GM12878 (cell line): ENCODE measurements around the gene COX6A2. TPM values are rescaled to one million over a fixed set of nuclear protein-coding genes. Genes with fewer than 3 reads are reported as not detected.

Experiments used
- ATAC-seq: fragments of 200-7000 bp; cut with Tn5 transposase; 3 replicates; pipeline ENCODE4 v1.9.1; 2020; ENCODE audit warnings: mild to moderate bottlenecking, moderate library complexity
- BruUV-seq: library from RNA; stranded (reverse); fragments of 400-500 nt; replicated peaks from 2 replicates; lab custom pipeline; 2021; lab: Mats Ljungman, UMichigan
- CTCF ChIA-PET: fragments of 300-600 bp; sonication (Branson Sonifier 250); formaldehyde crosslinking; extraction: SDS; loops from one replicate; lab custom pipeline; 2021; ENCODE audit warnings: inconsistent platforms; lab: Yijun Ruan, JAX
- POLR2A ChIA-PET: fragments of 350-600 bp; formaldehyde crosslinking; extraction: SDS; loops from one replicate; lab custom pipeline; 2021; ENCODE audit warnings: inconsistent platforms; lab: Charles Lee
- RAD21 ChIA-PET: fragments of 300-600 bp; sonication (Branson Sonifier 250); formaldehyde crosslinking; loops from one replicate; lab custom pipeline; 2023; ENCODE audit warnings: antibody characterized with exemption; ENCODE audit not compliant: unreplicated experiment; lab: Charles Lee
- SMC1A ChIA-PET: fragments of 300-600 bp; sonication (Branson Sonifier 250); formaldehyde crosslinking; loops from one replicate; lab custom pipeline; 2023; ENCODE audit not compliant: unreplicated experiment, uncharacterized antibody; lab: Charles Lee
- DNase-seq: peaks from one replicate; pipeline ENCODE4 v3.0.0-alpha.2; 2011; ENCODE audit warnings: low read depth, low spot score
- FAIRE-seq: peaks from 3 replicates; lab custom pipeline; 2011; peaks lifted over from hg19 to GRCh38; lab: Jason Lieb, UNC
- H2AFZ ChIP-seq: 2 replicates; pipeline ENCODE4 v1.6.0; 2011; ENCODE audit warnings: low read depth, low read length, control low read depth; ENCODE audit not compliant: control insufficient read depth
- H3K27ac ChIP-seq: 2 replicates; pipeline ENCODE4 v1.5.1; 2011; ENCODE audit warnings: control low read depth; ENCODE audit not compliant: control insufficient read depth, insufficient read depth
- H3K27me3 ChIP-seq, 2 experiments: replicated peaks in 1 of 2; 2 replicates each; pipeline versions ENCODE4 v1.6.0 to v1.6.1; 2011; ENCODE audit warnings: low read length in 1 of 2; ENCODE audit not compliant: control insufficient read depth in 2 of 2, insufficient read depth in 2 of 2
- H3K36me3 ChIP-seq, 2 experiments: 2 replicates each; pipeline ENCODE4 v1.5.1; 2011; ENCODE audit warnings: low read length in 1 of 2; ENCODE audit not compliant: control insufficient read depth in 2 of 2, insufficient read depth in 2 of 2
- H3K4me1 ChIP-seq: 2 replicates; pipeline ENCODE4 v1.6.1; 2011; ENCODE audit warnings: mild to moderate bottlenecking, low read length, moderate library complexity, mixed read lengths; ENCODE audit not compliant: control insufficient read depth, insufficient read depth
- H3K4me2 ChIP-seq: 2 replicates; pipeline ENCODE4 v1.6.0; 2011; ENCODE audit warnings: control low read depth; ENCODE audit not compliant: control insufficient read depth, insufficient read depth
- H3K4me3 ChIP-seq: fragments of 200-600 bp; sonication (generic); 2 replicates; pipeline ENCODE4 v1.5.1; 2016
- H3K79me2 ChIP-seq: 2 replicates; pipeline ENCODE4 v1.6.0; 2011; ENCODE audit warnings: low read length; ENCODE audit not compliant: control insufficient read depth, insufficient read depth
- H3K9ac ChIP-seq: 2 replicates; pipeline ENCODE4 v1.8.0; 2011; ENCODE audit warnings: low read length, control low read depth, mixed read lengths; ENCODE audit not compliant: control insufficient read depth, insufficient read depth
- H3K9me3 ChIP-seq: replicated peaks from 3 replicates; pipeline ENCODE4 v1.5.1; 2011; ENCODE audit warnings: mild to moderate bottlenecking, low read length; ENCODE audit not compliant: control insufficient read depth, insufficient read depth
- H4K20me1 ChIP-seq: 2 replicates; pipeline ENCODE4 v1.6.0; 2011; ENCODE audit not compliant: control insufficient read depth, insufficient read depth
- ATF7 ChIP-seq: fragments of 450-650 bp; IDR thresholded peaks from 2 replicates; pipeline ENCODE4 v1.6.1; 2016; ENCODE audit warnings: low read depth, mild to moderate bottlenecking
- EZH2 ChIP-seq: IDR thresholded peaks from 2 replicates; pipeline ENCODE4 v1.6.1; 2012; ENCODE audit warnings: low read depth, mild to moderate bottlenecking, control low read depth, inconsistent platforms, low read length, borderline replicate concordance; ENCODE audit not compliant: control insufficient read depth
- HDGF ChIP-seq: fragments of 450-650 bp; IDR thresholded peaks from 2 replicates; pipeline ENCODE4 v1.6.1; 2016; ENCODE audit warnings: antibody characterized with exemption
- IKZF1 ChIP-seq: fragments of 450-650 bp; conservative IDR thresholded peaks from 2 replicates; pipeline ENCODE4 v1.6.1; 2017; ENCODE audit warnings: antibody characterized with exemption, mild to moderate bottlenecking
- MTA3 ChIP-seq: IDR thresholded peaks from 2 replicates; pipeline ENCODE4 v1.6.1; 2012; ENCODE audit warnings: low read length, inconsistent platforms, borderline replicate concordance
- PML ChIP-seq: IDR thresholded peaks from 2 replicates; pipeline ENCODE4 v1.6.1; 2012; ENCODE audit warnings: low read length, inconsistent platforms
- RUNX3 ChIP-seq: IDR thresholded peaks from 2 replicates; pipeline ENCODE4 v1.6.1; 2012; ENCODE audit warnings: low read length, inconsistent platforms
- SIX5 ChIP-seq: IDR thresholded peaks from 2 replicates; pipeline ENCODE4 v1.6.1; 2011; ENCODE audit warnings: mild to moderate bottlenecking, low read depth, low read length, moderate library complexity; ENCODE audit not compliant: severe bottlenecking
- SMAD1 ChIP-seq: fragments of 450-650 bp; IDR thresholded peaks from 2 replicates; pipeline ENCODE4 v1.6.1; 2018; ENCODE audit warnings: mild to moderate bottlenecking, low read depth; ENCODE audit not compliant: partially characterized antibody
- SMAD5 ChIP-seq: IDR thresholded peaks from 2 replicates; pipeline ENCODE4 v1.6.1; 2016; ENCODE audit warnings: antibody characterized with exemption, low read depth
- TAF1 ChIP-seq: IDR thresholded peaks from 2 replicates; pipeline ENCODE4 v1.6.1; 2011; ENCODE audit warnings: mild to moderate bottlenecking, low read depth, low read length, borderline replicate concordance
- ZNF274 ChIP-seq: IDR thresholded peaks from one replicate; pipeline ENCODE4 v1.8.0; 2011; ENCODE audit not compliant: insufficient read length, insufficient read depth
- WGBS: methylation state at CpG from one replicate; pipeline ENCODE4 v1.1.6; 2016; ENCODE audit warnings: low lambda C conversion rate; ENCODE audit not compliant: insufficient replicate concordance, insufficient coverage; ENCODE audit errors: missing lambda C conversion rate; 5-methylcytosine and 5-hydroxymethylcytosine counted together
- in situ Hi-C: fragments of 300-500 bp; cut with MboI; formaldehyde crosslinking; loops from 9 replicates; pipeline ENCODE4 v1.14.3; 2018; ENCODE audit warnings: mixed read lengths
- intact Hi-C: fragments of 100-400 bp; cut with micrococcal nuclease; formaldehyde crosslinking; loops from one replicate; pipeline ENCODE4 v1.14.2; 2022; ENCODE audit not compliant: unreplicated experiment
- polyA plus RNA-seq, 11 experiments: library from polyadenylated mRNA; depleted of rRNA in 4 of 11; unstranded in 6 of 11; stranded (reverse) in 5 of 11; fragments of >200 nt; fragmentation: Nextera tagmentation in 4 of 11; fragmentation: Illumina TruSeq in 1 of 11; extraction: Ambion mirVana in 4 of 11; extraction: Trizol in 1 of 11; gene quantifications; 1 replicate in 1 of 11; 2 replicates in 10 of 11; pipeline versions ENCODE4 v1.2.1 to v1.2.3, GENCODE V29; 2011 to 2016; ENCODE audit warnings: inconsistent platforms in 2 of 11, missing spikeins in 2 of 11, low read depth in 1 of 11
- total RNA-seq, 4 experiments: library from RNA; depleted of rRNA in 3 of 4; stranded (reverse); fragments of >200 nt in 3 of 4; fragmentation: Illumina TruSeq in 1 of 4; extraction: Trizol in 1 of 4; gene quantifications; 2 replicates each; pipeline versions ENCODE4 v1.2.1 to v1.2.3, GENCODE V29; 2013 to 2021
- TF ChIP-seq, protein P1 (sequence below): IDR thresholded peaks from 2 replicates; pipeline ENCODE4 v1.6.1; 2011; ENCODE audit warnings: borderline replicate concordance, low read depth, mild to moderate bottlenecking, moderate library complexity, mixed read lengths, low read length; ENCODE audit not compliant: insufficient read depth; ENCODE audit errors: extremely low read length
- TF ChIP-seq, protein P2 (sequence below): fragments of 450-650 bp; conservative IDR thresholded peaks from 2 replicates; pipeline ENCODE4 v1.6.1; 2017; ENCODE audit warnings: mild to moderate bottlenecking, moderate library complexity
- TF ChIP-seq, protein P3 (sequence below): IDR thresholded peaks from 2 replicates; pipeline ENCODE4 v1.6.1; 2011; ENCODE audit warnings: low read depth, low read length, improper control_type of control experiment, borderline replicate concordance
- TF ChIP-seq, protein P4 (sequence below): IDR thresholded peaks from 2 replicates; pipeline ENCODE4 v1.6.1; 2012; ENCODE audit warnings: low read depth, low read length, improper control_type of control experiment
- TF ChIP-seq, protein P5 (sequence below): IDR thresholded peaks from 2 replicates; pipeline ENCODE4 v1.6.1; 2011; ENCODE audit warnings: low read depth, mild to moderate bottlenecking, low read length, moderate library complexity, borderline replicate concordance; ENCODE audit errors: extremely low read depth

COX6A2 gene
- total and polyA plus RNA-seq, 10 of the 15 experiments (the other 5 are each of a cell fraction or from before 2014, with no cell fraction given) = not detected

DNA sequence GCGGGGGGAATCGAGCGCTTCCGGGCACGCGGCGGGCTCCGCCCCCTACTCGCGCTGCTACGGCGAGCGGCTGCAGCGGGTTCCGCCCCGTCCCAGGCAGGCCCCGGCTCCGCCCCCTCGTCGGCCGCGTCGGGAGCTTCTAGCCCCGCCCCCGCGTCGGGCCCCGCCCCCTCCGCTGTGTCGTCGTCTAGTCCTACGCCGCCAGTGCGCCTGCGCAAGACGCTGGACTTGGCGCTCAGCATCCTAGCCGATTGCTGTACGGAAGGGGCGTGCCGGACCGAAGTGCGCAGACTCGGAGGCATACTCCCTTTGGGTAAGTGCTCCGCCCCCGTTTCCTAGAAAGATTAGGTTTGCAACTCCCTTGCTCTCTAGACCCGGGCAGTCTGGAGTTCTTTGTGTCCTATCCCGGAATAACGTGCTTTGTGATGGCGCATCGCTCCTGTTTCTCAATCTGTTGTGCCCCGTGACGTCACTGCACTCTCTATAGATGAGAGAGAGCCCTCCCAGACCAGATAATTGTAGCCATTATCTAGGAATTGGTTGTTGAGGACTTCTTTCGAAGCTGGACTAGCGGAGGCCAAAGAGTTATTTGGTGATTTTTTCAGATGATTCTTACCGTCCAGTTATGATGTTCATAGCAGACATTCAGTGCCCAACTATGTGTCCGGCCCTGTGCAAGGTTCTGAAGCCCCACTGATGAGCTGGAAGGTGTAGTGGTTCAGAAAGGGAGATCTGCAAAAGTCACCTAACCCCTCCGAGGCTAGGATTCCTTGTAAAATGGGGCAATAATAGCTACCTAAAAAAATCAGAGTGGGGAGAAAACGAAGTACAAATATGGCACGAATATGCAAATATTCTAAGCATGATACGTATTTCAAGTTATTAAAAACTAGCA lies 31.8 kb upstream of the COX6A2 start:
- no peak for FAIRE-seq
- TF ChIP-seq RUNX3 = no peak
- TF ChIP-seq, protein P1, sequence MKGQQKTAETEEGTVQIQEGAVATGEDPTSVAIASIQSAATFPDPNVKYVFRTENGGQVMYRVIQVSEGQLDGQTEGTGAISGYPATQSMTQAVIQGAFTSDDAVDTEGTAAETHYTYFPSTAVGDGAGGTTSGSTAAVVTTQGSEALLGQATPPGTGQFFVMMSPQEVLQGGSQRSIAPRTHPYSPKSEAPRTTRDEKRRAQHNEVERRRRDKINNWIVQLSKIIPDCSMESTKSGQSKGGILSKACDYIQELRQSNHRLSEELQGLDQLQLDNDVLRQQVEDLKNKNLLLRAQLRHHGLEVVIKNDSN = peak; percentile 19
- TF ChIP-seq, protein P2, sequence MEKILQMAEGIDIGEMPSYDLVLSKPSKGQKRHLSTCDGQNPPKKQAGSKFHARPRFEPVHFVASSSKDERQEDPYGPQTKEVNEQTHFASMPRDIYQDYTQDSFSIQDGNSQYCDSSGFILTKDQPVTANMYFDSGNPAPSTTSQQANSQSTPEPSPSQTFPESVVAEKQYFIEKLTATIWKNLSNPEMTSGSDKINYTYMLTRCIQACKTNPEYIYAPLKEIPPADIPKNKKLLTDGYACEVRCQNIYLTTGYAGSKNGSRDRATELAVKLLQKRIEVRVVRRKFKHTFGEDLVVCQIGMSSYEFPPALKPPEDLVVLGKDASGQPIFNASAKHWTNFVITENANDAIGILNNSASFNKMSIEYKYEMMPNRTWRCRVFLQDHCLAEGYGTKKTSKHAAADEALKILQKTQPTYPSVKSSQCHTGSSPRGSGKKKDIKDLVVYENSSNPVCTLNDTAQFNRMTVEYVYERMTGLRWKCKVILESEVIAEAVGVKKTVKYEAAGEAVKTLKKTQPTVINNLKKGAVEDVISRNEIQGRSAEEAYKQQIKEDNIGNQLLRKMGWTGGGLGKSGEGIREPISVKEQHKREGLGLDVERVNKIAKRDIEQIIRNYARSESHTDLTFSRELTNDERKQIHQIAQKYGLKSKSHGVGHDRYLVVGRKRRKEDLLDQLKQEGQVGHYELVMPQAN = no peak; the same call in 1 of the 2 replicates
- TF ChIP-seq, protein P3, sequence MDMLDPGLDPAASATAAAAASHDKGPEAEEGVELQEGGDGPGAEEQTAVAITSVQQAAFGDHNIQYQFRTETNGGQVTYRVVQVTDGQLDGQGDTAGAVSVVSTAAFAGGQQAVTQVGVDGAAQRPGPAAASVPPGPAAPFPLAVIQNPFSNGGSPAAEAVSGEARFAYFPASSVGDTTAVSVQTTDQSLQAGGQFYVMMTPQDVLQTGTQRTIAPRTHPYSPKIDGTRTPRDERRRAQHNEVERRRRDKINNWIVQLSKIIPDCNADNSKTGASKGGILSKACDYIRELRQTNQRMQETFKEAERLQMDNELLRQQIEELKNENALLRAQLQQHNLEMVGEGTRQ = no peak
- TF ChIP-seq MTA3 = no peak
- TF ChIP-seq ZNF274 = no peak
- no peak for TF ChIP-seq TAF1
- TF ChIP-seq IKZF1 = no peak
- no peak for TF ChIP-seq PML
- no peak for TF ChIP-seq SIX5
- no peak for TF ChIP-seq SMAD1
- TF ChIP-seq SMAD5 = no peak
- TF ChIP-seq ATF7 = peak; percentile 67
- TF ChIP-seq, protein P4, sequence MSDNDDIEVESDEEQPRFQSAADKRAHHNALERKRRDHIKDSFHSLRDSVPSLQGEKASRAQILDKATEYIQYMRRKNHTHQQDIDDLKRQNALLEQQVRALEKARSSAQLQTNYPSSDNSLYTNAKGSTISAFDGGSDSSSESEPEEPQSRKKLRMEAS = no peak; the same call in 1 of the 2 replicates
- no peak for TF ChIP-seq HDGF
- TF ChIP-seq, protein P5, sequence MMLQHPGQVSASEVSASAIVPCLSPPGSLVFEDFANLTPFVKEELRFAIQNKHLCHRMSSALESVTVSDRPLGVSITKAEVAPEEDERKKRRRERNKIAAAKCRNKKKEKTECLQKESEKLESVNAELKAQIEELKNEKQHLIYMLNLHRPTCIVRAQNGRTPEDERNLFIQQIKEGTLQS = no peak
- no peak for TF ChIP-seq EZH2

More for the DNA sequence above, 31.8 kb upstream of the COX6A2 start:
- intact Hi-C loops = loop anchor here (1.0 to 5.0 kb wide), 4 partner anchors 18 to 408 kb away; partner anchors contain the start of genes RUSF1 and ZNF843
- peak overlapping the region; percentile 84 for H3K4me2 ChIP-seq
- H3K27ac ChIP-seq = peak overlapping the region; percentile 100
- H4K20me1 ChIP-seq = peaks cover 7% of the 10 kb centered on the region; the same call in 1 of the 2 replicates
- H3K4me1 ChIP-seq = peaks cover 16% of the 10 kb centered on the region
- no peaks in the 10 kb centered on the region for H3K9me3 ChIP-seq
- H3K79me2 ChIP-seq = peaks cover 46% of the 10 kb centered on the region
- ChIA-PET SMC1A (interaction anchor here (0.9 to 4.1 kb wide), 18 partner anchors 14 to 506 kb away, joined by 3 to 26 read pairs (median 4); partner anchors contain the start of genes ZNF267, ZNF646 and ZNF668), POLR2A (interaction anchor here (0.6 to 4.0 kb wide), 14 partner anchors 41 to 465 kb away, joined by 3 to 20 read pairs (median 4); partner anchors contain the start of genes FUS, KAT8, RUSF1 and ZNF267), RAD21 (interaction anchor here (0.6 to 4.0 kb wide), 18 partner anchors 14 to 506 kb away, joined by 3 to 21 read pairs (median 3); partner anchors contain the start of genes FUS, ITGAX, RUSF1 and ZNF646), CTCF (interaction anchor here (0.8 to 7.0 kb wide), 47 partner anchors 8 to 506 kb away, joined by 3 to 71 read pairs (median 4); partner anchors contain the start of genes PYCARD, RUSF1, TGFB1I1 and ZNF267)
- H3K9ac ChIP-seq = peak overlapping the region; percentile 96
- BruUV-seq = no TSS peak
- ATAC-seq (peak; percentile 81), DNase-seq (peak; percentile 96)
- H2AFZ ChIP-seq = peak overlapping the region; percentile 98
- H3K4me3 ChIP-seq = peak overlapping the region; percentile 95
- H3K36me3 ChIP-seq = peaks cover 0 to 18% of the 10 kb centered on the region in 2 experiments; a peak in 3 of 4 replicates
- no peaks in the 10 kb centered on the region for H3K27me3 ChIP-seq
- under 1% methylated on average over 53 of the region's 61 CpGs for WGBS
- in situ Hi-C loops = loop anchor here (5.0 kb wide), 2 partner anchors 237 to 407 kb away; no protein-coding TSS in a partner anchor
